AG08395 (cell line): ENCODE measurements around the gene WDR59.
A peak's percentile ranks its signal among the peaks of the same experiment; 100 is the strongest.
"Not testable (repeated sequence)": the region's sequence is repeated elsewhere in the genome, so short reads cannot be mapped to it uniquely, and the experiment has no call there.

Experiments used
- DNase-seq: peaks from one replicate; pipeline ENCODE4 v3.0.0; 2012; ENCODE audit warnings: mixed read lengths, low spot score

WDR59 gene

GRCh38 chr16:75011634-75012307 lies 26.8 kb upstream of the WDR59 start:
- DNase-seq: peak; percentile 86

DNA sequence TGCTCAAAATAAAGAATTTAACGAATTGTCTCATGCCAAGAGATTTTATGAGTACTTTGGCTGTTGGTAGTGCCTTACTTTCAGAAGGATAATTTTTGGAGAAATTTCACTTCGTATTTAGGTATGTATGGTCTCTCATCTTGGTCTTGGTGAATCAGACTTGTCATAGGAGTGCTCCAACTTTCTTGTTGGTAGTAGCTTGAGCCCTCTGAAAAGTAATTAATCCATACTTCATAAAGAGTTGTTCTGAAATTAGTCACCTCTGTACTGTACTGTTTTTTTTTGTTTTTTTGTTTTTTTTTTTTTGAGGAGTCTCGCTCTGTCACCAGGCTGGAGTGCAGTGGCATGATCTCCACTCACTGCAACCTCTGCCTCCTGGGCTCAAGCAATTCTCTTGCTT lies 25.5 kb upstream of the WDR59 start:
- no peak for DNase-seq

DNA sequence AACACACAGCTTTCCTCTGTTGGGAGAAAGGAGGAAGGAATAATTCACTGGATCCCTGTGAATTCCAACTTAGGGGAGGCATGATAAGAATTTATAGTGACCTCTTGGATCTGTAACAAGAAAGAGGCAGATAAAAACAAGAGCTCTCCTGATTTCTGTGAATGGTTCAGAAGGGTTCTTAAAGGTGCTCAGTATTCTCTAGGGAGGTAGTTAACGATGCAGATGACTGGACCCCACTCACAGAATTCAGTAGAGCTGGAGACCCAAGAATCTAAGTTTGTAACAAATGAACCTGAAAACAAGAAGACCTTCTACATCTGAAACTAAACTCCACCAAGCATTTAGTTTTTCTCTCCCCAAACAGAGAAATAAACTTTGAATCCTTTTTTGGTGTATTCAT lies 22.5 kb upstream of the WDR59 start:
- no peak for DNase-seq

- no peak for DNase-seq
Observed at GRCh38 chr16:75005697-75006096, 20.8 kb upstream of the WDR59 start.

DNA sequence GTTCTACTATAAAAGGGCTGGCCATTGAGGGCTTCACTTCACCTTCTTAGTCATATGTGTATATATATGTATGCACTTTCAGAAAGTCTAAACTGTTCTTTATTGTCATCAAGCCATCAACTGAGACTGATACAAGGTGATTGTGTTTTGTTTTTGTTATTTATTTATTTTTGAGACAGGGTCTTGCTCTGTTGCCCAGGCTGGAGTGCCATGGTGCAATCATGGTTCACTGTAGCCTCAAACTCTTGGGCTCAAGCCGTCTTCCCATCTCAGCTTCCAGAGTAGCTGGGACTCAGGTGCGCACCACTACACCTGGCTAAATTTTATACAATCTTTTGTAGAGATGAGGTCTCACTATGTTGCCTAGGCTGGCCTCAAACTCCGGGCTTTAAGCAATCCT lies 19.5 kb upstream of the WDR59 start:
- no peak for DNase-seq

GRCh38 chr16:75003931-75004330 lies 19.0 kb upstream of the WDR59 start:
- DNase-seq: no peak

- no peak for DNase-seq
Observed at GRCh38 chr16:75002474-75002873, 17.6 kb upstream of the WDR59 start.

DNA sequence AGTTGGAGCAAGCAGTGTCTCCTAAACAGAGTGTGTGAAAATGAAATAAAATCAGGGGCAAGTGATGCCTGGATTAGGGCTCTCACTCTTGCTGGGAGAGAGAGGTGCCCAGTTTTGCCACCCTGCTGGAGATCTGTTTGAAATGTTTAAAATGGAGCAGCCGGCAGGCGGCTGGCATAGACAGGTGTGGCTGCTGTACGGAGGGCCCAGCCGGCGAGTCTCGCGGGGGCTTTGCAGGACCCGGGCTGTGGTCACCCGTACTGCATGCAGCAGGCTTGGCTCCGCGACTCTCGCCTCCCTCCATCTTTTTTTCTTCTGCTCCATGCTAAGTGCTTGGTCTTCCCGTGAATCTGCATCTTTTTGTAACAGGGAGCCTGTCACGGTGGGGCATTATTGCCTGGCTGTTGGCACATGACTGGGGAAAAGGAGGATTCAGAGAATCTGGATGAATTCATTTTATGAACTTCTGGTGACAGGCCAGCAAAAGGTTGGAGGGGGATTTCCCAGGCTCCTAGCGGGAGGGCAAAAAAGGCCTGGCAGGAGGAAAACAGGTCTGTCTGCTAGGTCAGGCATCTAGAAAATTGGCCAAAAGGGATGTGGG lies 15.7 kb upstream of the WDR59 start:
- DNase-seq: peak; percentile 20

DNA sequence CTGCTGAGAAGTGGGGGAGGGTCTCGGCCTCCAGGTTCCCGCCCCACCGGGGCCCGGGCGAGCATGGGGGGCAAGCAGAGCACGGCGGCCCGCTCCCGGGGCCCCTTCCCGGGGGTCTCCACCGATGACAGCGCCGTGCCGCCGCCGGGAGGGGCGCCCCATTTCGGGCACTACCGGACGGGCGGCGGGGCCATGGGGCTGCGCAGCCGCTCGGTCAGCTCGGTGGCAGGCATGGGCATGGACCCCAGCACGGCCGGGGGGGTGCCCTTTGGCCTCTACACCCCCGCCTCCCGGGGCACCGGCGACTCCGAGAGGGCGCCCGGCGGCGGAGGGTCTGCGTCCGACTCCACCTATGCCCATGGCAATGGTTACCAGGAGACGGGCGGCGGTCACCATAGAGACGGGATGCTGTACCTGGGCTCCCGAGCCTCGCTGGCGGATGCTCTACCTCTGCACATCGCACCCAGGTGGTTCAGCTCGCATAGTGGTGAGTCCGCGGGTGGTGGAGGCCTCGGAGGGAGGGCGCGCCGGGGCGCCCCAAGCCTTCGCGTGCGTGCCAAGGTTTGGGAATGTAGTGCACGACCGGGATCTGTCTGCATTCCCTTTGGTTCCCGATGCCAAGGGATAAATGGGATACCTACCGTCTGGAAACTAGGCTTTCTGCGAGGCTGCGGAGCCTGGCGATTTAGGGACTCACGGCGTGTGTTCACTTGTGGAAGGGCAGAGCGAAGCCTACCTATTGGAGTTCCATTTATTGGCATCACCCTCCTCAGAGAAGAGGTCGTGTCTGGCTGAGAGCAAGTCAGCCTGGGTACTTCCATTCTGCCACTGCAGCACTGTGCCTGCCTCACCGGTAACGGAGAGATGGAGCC lies 14.9 kb upstream of the WDR59 start:
- DNase-seq: peak; percentile 42

DNA sequence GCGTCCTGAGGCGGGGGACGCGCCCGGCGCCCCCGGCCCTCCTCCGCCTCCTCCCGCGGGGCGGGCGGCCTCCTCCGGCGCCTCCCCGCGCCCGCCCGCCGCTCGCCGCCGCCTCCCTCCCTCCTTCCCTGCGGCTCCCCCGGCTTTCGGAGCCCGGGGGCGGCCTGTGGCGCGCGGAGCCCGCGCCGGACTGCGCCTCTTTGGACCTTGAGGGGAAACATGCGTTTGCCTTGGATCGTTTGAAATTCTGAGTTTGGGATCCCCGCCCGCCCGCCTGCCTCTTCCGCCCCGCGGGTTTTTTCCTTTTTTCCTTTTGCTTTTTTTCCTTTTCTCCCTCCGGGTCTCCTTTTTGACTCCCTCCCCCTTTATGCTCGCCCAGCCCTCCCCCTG lies 14.3 kb upstream of the WDR59 start:
- peak; percentile 36 for DNase-seq

GRCh38 chr16:74998481-74999218 lies 13.7 kb upstream of the WDR59 start, which contains the start of gene ZNRF1:
Gene ZNRF1, plus strand, starts transcription at chr16:74999024. Its CDS starts 648 bp downstream, at chr16:74999672.
- peak; percentile 94 for DNase-seq

GRCh38 chr16:74997042-74997491 lies 12.1 kb upstream of the WDR59 start:
- DNase-seq: no peak

DNA sequence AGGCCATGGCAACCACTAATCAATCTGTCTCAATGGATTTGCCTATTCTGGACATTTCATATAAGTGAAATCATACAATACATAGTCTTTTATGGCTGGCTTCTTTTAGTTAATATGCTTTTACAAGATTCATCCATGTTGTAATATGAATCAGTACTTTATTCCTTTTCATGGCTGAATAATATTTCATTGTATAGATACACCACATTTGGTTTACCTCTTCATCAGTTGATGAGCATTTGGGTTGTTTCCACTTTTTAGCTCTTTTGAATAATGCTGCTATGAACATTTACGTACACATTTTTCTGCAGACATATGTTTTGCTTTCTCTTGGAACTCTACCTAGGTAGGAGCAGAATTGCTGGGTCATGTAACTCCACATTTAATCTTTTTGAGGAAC lies 11.1 kb upstream of the WDR59 start:
- no peak for DNase-seq

DNA sequence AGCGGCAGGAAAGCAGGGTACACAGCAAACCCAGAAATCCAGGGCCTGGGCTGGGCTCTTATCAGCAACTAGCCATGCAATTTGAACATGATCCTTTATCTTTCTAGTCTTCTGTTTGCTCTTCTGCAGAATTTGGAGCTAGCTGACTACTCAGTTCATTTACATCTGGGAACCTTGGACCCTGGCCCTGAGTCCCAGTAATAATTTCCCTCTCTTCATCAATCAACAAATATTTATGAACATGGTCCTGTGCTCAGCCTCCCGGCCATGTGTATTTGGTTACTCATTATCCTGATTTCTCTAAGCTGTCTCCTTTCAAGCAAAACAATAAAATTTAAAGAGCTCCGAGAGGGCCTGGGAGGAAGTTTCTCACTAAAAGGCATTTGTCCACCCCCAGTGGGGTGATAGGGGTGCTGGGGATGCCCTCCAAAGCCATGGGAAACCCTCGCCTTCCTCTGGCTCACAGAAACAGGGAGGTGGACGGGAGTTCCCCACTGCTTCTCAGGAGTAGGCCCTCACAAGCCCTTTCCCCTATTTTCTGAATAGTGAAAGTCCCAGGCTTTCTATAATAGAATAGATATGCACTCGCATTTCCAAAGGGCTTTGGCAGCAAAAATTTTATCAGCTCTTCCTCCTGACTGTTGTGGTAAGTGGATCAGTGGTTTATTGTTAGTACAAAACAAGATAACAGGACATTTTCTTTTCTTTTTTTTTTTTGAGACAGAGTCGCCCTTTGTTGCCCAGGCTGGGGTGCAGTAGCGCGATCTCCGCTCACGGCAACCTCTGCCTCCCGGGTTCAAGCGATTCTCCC lies 6.9 kb upstream of the WDR59 start:
- no peak for DNase-seq

- DNase-seq: no peak
Observed at GRCh38 chr16:74991268-74991592, 6.3 kb upstream of the WDR59 start.

DNA sequence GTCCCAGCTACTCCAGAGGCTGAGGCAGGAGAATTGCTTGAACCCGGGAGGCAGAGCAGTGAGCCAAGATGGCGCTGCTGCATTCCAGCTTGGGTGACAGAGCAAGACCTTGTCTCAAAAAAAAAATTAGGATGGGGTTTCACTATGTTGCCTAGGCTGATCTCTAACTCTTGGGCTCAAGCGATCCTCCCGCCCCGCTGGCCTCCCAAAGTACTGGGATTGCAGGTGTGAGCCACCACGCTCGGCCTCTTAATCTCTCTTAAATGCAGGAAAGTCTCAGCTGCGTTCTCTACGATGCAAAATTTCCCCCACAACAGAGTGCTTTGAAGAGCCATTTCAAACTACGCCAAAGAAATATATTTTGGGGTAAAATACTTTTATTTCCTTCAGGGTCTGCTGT lies 5.9 kb upstream of the WDR59 start:
- no peak for DNase-seq

GRCh38 chr16:74989864-74990263 lies 4.9 kb upstream of the WDR59 start:
- DNase-seq: not testable (repeated sequence)

DNA sequence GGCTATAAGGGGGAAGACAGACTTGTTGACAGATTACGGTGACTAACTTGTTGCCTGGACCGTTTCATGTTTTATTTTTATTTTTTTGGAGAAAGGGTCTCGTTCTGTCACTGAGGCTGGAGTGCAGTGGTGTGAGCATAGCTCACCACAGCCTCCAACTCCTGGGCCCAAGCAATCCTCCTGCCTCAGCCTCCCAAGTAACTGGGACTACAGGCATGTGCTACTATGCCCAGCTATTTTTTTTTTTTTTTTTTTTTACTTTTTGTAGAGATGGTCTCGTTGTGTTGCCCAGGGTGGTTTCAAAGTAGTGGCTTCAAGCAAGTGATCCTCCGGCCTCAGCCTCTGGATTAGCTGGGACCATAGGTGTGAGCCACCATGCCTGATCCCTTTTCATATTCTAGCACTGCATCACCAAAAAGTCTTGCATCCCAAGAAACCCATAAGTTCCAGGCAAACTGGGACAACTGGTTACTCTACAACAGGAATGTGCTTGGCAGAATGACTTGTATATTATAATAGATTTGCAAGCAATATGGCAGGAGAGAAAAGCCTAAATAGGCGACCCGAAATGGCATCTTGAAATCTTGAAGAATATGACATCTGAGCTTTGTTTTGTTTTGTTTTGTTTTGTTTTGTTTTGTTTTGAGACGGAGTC lies 2.2 kb upstream of the WDR59 start:
- DNase-seq: no peak

DNA sequence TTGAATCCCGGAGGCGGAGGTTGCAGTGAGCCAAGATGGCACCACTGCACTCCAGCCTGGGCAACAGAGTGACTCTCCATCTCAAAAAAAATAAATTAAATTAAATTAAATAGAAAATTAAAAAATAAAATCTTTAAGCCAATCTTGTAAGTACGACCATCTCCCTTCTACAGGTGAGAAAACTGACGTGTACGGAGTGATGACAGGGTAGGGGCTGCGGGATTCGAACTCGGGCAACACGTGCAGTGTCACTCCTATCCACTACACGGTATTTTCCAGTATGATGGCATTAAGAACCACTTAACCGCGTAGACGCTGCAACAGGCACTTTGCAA lies 762 bp downstream of the WDR59 start:
- DNase-seq: no peak

GRCh38 chr16:74982256-74982655 lies 2.7 kb downstream of the WDR59 start:
- DNase-seq: no peak

GRCh38 chr16:74975591-74975990 lies 9.3 kb downstream of the WDR59 start:
- no peak for DNase-seq
